Dedifferentiated amniotic fluid mesenchymal stem cell (primary cell): ENCODE data around the gene NFAT5.
"Not testable (repeated sequence)": the region's sequence is repeated elsewhere in the genome, so short reads cannot be mapped to it uniquely, and the experiment has no call there.

Experiments
- DNase-seq: peaks from one replicate; pipeline ENCODE4 v3.0.0-alpha.2; 2016; ENCODE audit errors: extremely low spot score

Gene NFAT5

GRCh38 chr16:69555437-69555836 lies 10.3 kb upstream of the NFAT5 start:
- DNase-seq, result no peak

- no peak for DNase-seq
These were observed 9.9 kb upstream of the NFAT5 start for GRCh38 chr16:69555867-69556266.

GRCh38 chr16:69559164-69559563 lies 6.6 kb upstream of the NFAT5 start:
- DNase-seq, result no peak

GRCh38 chr16:69561367-69561766 lies 4.4 kb upstream of the NFAT5 start:
- not testable (repeated sequence) for DNase-seq

- no peak for DNase-seq
These were observed 3.9 kb upstream of the NFAT5 start for GRCh38 chr16:69561901-69562300.

GRCh38 chr16:69562813-69563212 lies 3.0 kb upstream of the NFAT5 start:
- no peak for DNase-seq

- DNase-seq, result no peak
These were observed 1.9 kb upstream of the NFAT5 start for GRCh38 chr16:69563605-69564580.

- DNase-seq, result no peak
These were observed 708 bp upstream of the NFAT5 start for GRCh38 chr16:69564845-69565670.

GRCh38 chr16:69566240-69566980 lies 644 bp downstream of the NFAT5 start:
- peak; percentile 16 for DNase-seq

GRCh38 chr16:69566981-69567680 lies 1.4 kb downstream of the NFAT5 start:
- peak; percentile 31 for DNase-seq

- no peak for DNase-seq
These were observed 2.9 kb downstream of the NFAT5 start for GRCh38 chr16:69568676-69569075.

GRCh38 chr16:69578771-69579170 lies 13.0 kb downstream of the NFAT5 start:
- not testable (repeated sequence) for DNase-seq

GRCh38 chr16:69579783-69580481 lies 14.2 kb downstream of the NFAT5 start:
- DNase-seq, result no peak

- DNase-seq, result no peak
These were observed 15.5 kb downstream of the NFAT5 start for GRCh38 chr16:69581297-69581696.

GRCh38 chr16:69584493-69584892 lies 18.7 kb downstream of the NFAT5 start:
- not testable (repeated sequence) for DNase-seq

GRCh38 chr16:69589434-69590269 lies 23.9 kb downstream of the NFAT5 start:
- DNase-seq, result no peak

GRCh38 chr16:69590590-69590989 lies 24.8 kb downstream of the NFAT5 start:
- no peak for DNase-seq

GRCh38 chr16:69593751-69594255 lies 28.0 kb downstream of the NFAT5 start:
- no peak for DNase-seq
